ENCODE measurements around the gene ANKK1. TPM values are rescaled to one million over a fixed set of nuclear protein-coding genes. Genes with fewer than 3 reads are reported as not detected.

Gene ANKK1
- total RNA-seq, 3 donors from 2014 or later: 0.16 TPM; not detected in 2

DNA sequence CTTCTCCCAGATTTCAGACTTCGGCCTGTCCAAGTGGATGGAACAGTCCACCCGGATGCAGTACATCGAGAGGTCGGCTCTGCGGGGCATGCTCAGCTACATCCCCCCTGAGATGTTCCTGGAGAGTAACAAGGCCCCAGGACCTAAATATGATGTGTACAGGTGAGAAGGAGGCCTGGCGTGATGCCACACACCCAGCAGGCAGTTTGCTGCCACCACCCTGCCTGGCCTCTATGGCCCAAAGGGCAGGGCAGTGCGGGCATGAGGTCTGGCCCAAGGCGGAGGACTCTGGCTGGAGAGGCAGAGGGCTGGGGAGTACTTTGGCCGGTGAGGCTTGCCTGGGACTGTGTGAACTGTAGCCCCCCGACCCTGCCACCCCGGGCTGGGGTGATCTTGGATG is 7.3 kb downstream of the ANKK1 start:
- Mint-ChIP-seq H3K9me3 (no peaks in the 10 kb centered on the region), H3K36me3 (ENCODE audit: insufficient read depth) (no peaks in the 10 kb centered on the region), H3K4me1 (ENCODE audit: low read depth) (no peaks in the 10 kb centered on the region), H3K27me3 (ENCODE audit: low read depth) (no peaks in the 10 kb centered on the region), H3K4me3 (no peak overlapping the region)
- ATAC-seq: no peak
- DNase-seq: no peak

DNA sequence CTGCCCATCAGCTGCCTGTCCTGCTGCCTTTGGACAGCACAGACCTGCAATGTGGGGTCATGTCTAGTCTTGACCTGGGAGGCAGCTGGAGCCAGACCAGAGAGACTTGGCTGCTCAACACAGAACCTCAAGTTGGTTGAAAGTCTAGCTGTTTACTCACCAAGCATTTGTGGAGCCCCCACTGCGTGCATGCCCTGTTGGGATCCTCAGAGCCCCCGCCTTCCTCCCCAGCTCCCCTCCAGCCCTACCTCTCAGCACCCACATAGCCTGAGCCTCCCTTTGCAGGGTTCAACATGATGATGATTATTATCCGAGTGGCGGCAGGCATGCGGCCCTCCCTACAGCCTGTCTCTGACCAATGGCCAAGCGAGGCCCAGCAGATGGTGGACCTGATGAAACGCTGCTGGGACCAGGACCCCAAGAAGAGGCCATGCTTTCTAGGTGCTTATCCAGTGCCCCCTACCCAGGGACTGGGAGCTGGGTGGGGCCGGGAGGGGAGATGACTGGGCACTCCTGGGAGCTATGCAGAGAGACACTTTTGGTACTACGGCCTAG is 8.3 kb downstream of the ANKK1 start:
- ATAC-seq: no peak
- H3K27me3 Mint-ChIP-seq (ENCODE audit: low read depth): no peaks in the 10 kb centered on the region
- no peaks in the 10 kb centered on the region for H3K4me1 Mint-ChIP-seq (ENCODE audit: low read depth)
- DNase-seq: no peak
- no peak overlapping the region for H3K4me3 Mint-ChIP-seq
- H3K36me3 Mint-ChIP-seq (ENCODE audit: insufficient read depth): no peaks in the 10 kb centered on the region
- H3K9me3 Mint-ChIP-seq: no peaks in the 10 kb centered on the region

DNA sequence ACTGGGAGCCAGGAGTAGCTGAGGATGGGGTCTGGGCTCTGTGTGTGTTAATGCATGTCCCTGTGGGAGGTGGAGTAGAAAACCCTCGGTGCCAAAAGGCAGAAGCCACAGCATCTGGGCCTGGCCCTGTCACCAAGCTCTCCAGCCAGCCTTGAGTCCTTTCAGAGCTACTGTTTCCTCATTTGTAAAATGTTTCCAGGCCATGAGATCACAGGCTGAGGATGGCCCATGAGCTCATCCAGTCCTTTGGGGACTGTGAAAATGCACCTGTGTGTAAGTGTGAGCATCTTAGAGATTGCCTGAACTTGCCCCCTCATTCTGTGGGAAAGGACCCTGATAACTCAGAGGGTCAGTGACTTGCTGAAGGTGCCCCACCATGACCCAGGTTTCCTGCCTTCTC is 9.1 kb downstream of the ANKK1 start:
- H3K27me3 Mint-ChIP-seq (ENCODE audit: low read depth): no peaks in the 10 kb centered on the region
- no peaks in the 10 kb centered on the region for H3K9me3 Mint-ChIP-seq
- H3K36me3 Mint-ChIP-seq (ENCODE audit: insufficient read depth): no peaks in the 10 kb centered on the region
- no peak overlapping the region for H3K4me3 Mint-ChIP-seq
- DNase-seq (no peak), ATAC-seq (no peak)
- no peaks in the 10 kb centered on the region for H3K4me1 Mint-ChIP-seq (ENCODE audit: low read depth)

DNA sequence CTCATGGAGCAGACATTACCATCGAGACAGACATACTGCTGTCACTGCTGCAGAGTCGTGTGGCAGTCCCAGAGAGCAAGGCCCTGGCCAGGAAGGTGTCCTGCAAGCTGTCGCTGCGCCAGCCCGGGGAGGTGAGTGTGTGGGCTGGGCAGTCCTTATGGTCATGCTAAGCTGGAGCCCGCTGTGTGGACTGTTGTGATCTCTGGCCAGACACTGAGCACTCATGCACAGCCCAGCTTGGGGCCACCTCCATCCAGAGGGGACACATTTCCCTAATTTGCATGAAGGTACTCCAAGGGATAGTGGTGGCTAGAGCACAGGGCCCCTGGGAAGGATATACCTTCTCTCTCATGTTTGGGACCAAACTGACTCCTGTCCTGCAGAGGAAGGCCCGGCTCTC is 9.6 kb downstream of the ANKK1 start:
- Mint-ChIP-seq H3K4me3 (no peak overlapping the region), H3K9me3 (no peaks in the 10 kb centered on the region), H3K36me3 (ENCODE audit: insufficient read depth) (no peaks in the 10 kb centered on the region), H3K4me1 (ENCODE audit: low read depth) (no peaks in the 10 kb centered on the region), H3K27me3 (ENCODE audit: low read depth) (no peaks in the 10 kb centered on the region)
- ATAC-seq (no peak), DNase-seq (no peak)

DNA sequence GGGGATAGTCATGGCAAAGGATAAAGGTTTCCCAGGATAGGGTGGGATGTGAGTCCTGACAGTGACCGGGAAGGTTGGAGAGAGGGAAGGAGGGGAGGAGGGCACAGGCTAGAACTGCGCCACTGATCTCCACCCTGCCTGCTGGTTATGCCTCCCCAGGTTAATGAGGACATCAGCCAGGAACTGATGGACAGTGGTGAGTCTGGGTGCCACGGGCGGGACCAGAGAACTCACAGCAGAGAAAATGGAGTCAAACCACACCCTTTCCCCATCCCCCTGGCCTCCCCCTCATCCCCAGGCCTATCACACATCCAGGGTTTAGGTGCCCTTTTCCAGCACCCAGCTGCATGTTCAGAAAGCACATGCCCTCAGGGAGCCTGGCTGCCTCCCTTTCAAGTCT is 10.2 kb downstream of the ANKK1 start:
- H3K9me3 Mint-ChIP-seq: no peaks in the 10 kb centered on the region
- H3K4me1 Mint-ChIP-seq (ENCODE audit: low read depth): no peaks in the 10 kb centered on the region
- ATAC-seq: no peak
- H3K4me3 Mint-ChIP-seq: no peak overlapping the region
- no peaks in the 10 kb centered on the region for H3K27me3 Mint-ChIP-seq (ENCODE audit: low read depth)
- no peaks in the 10 kb centered on the region for H3K36me3 Mint-ChIP-seq (ENCODE audit: insufficient read depth)
- DNase-seq: no peak

DNA sequence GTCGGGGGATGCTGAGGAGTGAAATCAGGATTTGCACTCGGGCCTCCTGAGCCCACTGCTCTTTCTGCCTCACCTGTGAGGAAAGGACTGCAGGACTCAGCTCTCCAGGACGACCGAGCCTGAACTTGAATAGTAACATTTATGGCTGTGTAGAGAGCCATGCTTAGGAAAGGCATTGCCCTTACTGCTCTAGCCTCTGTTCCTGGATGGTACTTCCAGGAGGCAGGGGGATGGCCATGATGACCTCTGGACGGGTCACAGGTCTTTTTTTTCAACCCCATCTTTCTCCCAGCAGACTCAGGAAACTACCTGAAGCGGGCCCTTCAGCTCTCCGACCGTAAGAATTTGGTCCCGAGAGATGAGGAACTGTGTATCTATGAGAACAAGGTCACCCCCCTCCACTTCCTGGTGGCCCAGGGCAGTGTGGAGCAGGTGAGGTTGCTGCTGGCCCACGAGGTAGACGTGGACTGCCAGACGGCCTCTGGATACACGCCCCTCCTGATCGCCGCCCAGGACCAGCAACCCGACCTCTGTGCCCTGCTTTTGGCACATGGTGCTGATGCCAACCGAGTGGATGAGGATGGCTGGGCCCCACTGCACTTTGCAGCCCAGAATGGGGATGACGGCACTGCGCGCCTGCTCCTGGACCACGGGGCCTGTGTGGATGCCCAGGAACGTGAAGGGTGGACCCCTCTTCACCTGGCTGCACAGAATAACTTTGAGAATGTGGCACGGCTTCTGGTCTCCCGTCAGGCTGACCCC is 11.3 kb downstream of the ANKK1 start:
- H3K36me3 Mint-ChIP-seq (ENCODE audit: insufficient read depth): no peaks in the 10 kb centered on the region
- H3K4me3 Mint-ChIP-seq: no peak overlapping the region
- ATAC-seq: no peak
- no peaks in the 10 kb centered on the region for H3K4me1 Mint-ChIP-seq (ENCODE audit: low read depth)
- no peaks in the 10 kb centered on the region for H3K9me3 Mint-ChIP-seq
- H3K27me3 Mint-ChIP-seq (ENCODE audit: low read depth): no peaks in the 10 kb centered on the region
- no peak for DNase-seq

DNA sequence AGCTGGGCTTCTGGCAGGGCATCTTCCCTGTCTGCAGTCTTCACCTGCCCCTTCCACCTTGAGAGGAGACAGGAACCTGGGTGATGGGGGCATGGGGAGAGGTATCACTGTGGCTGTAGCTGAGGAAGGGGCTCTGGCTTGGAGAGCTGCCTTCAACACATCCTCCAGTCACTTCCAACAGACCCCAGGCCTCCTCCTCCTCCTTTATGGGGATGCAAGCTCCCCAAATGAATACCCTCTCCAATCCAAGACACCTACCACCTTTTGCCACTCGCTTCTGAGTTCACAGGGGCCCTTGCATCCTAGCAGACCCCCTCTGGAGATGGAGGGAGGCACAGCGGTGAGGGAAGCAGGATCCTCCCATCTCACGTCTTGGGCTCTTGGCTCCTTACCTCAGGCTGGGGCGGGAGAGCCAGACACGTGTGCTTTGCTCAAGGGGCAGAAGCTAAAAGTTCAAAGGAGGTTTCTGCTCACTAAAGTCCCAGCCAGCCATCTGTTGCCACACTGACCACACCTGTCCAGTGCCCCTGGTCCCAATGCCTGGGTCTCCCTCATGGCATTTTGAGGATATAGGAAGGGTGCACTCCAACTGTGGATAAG is 13.2 kb downstream of the ANKK1 start:
- Mint-ChIP-seq H3K36me3 (ENCODE audit: insufficient read depth) (no peaks in the 10 kb centered on the region), H3K4me3 (no peak overlapping the region), H3K9me3 (no peaks in the 10 kb centered on the region), H3K4me1 (ENCODE audit: low read depth) (no peaks in the 10 kb centered on the region), H3K27me3 (ENCODE audit: low read depth) (no peaks in the 10 kb centered on the region)
- no peak for DNase-seq
- ATAC-seq: no peak

DNA sequence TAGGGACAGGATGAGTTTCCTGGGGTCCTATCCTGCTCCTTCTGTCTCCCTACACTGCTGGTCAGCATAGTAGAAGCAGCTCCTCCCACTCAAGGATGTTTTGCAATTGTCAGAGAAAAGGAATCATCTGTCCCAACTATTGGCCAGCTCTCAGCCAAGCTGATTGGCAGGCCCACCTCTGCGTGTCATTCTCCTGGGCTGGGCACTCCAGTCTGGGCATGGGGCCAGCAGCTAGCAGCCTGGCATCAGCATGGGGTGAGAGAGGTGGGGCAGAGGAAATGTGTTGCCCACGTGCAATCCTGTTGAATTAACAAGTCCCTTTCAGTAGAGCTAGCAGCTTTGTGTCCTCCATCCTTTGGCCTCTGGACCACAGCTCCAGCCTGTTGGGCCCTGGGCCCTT is 14.1 kb downstream of the ANKK1 start:
- Mint-ChIP-seq H3K9me3 (no peaks in the 10 kb centered on the region), H3K36me3 (ENCODE audit: insufficient read depth) (no peaks in the 10 kb centered on the region), H3K27me3 (ENCODE audit: low read depth) (no peaks in the 10 kb centered on the region), H3K4me1 (ENCODE audit: low read depth) (no peaks in the 10 kb centered on the region), H3K4me3 (no peak overlapping the region)
- DNase-seq (no peak), ATAC-seq (no peak)

DNA sequence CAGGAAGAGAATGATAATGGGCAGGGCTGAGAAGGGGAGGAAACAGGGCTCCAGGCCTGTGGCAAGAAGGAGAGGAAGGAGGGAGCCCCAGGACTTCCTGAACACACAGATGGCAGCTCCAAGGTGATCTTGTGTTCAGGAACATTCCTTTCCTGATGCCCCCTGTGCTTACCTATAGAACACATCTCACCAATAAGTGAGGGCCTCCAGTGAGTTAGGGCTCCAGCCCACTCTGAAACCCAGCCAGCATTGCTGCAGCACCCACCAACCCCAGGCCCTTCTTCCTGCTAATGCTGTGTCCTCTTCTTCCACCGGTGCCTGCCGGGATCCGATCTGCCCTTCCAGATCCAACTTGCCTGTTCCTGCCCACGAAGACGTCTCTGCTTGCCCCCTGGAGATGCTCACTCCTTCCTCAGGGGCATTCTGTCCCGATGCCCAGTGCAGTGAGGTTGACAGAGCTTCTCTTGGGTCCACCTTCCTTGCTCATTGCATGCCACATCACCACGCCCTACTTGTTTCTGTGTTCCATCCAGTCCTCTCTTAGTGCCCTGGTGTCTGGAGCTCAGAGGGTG is 17.4 kb downstream of the ANKK1 start:
- Mint-ChIP-seq H3K9me3 (no peaks in the 10 kb centered on the region), H3K36me3 (ENCODE audit: insufficient read depth) (no peaks in the 10 kb centered on the region), H3K4me1 (ENCODE audit: low read depth) (no peaks in the 10 kb centered on the region), H3K27me3 (ENCODE audit: low read depth) (no peaks in the 10 kb centered on the region), H3K4me3 (no peak overlapping the region)
- no peak for ATAC-seq
- no peak for DNase-seq

DNA sequence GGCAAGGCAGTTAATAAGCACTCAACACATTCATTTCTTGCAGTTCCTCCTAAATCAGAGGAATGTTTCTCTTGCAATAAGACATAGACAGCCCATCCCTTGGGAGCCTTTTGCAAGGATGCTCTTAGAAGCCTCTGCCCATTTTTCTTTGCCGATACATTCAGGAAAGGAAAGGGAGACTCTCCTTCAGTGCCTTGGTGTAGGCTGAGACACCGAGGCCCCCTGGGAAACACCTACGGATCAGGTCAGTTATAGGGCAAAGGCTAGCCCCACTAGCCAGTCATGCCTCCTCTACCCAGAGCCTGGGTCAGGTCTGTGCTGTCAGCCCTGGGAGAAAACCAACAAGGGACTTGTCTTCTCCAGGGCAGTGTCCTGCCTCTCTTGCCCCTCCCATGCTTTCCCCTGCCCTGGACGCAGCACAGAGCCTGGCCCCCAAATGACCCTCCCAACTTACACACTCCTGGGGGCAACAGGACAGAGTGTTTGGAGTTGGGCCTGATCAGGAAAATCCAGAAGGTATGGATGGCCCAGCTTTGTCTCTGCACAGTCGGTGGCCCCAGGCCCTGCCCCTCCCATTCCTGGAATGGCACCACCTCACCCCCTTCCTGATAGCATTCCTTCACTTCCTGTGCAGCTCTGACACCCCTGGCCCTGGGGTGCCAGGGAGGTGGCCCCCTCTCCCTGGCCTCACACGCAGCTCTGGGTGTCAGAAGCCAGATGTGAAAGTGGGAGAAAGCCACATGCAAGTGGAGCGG is 18.3 kb downstream of the ANKK1 start:
- DNase-seq: no peak
- Mint-ChIP-seq H3K27me3 (ENCODE audit: low read depth) (no peaks in the 10 kb centered on the region), H3K4me1 (ENCODE audit: low read depth) (no peaks in the 10 kb centered on the region), H3K36me3 (ENCODE audit: insufficient read depth) (no peaks in the 10 kb centered on the region), H3K4me3 (no peak overlapping the region), H3K9me3 (no peaks in the 10 kb centered on the region)
- ATAC-seq: no peak

DNA sequence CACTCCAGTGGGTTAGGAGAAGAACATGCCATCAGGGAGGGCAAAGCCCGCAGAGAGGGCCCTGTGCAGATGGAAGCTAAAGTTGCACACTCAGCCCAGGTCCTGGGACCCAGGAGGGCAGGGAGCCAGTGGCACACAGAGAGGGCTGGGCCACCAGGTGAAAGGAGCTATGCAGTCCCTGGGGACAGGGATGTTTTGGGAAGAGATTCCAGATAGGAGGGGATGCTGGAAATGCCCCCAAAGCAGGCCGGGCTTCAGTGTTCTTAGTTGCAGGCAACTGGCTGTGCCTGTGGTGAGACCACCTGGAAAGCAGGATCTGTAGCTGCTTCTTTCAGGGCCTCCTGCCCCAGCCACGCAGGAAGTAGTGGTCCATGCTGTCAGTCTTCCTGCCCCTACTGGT is 19.6 kb downstream of the ANKK1 start:
- H3K4me1 Mint-ChIP-seq (ENCODE audit: low read depth): no peaks in the 10 kb centered on the region
- H3K27me3 Mint-ChIP-seq (ENCODE audit: low read depth): no peaks in the 10 kb centered on the region
- ATAC-seq (no peak), DNase-seq (no peak)
- H3K4me3 Mint-ChIP-seq: no peak overlapping the region
- H3K36me3 Mint-ChIP-seq (ENCODE audit: insufficient read depth): no peaks in the 10 kb centered on the region
- H3K9me3 Mint-ChIP-seq: no peaks in the 10 kb centered on the region

DNA sequence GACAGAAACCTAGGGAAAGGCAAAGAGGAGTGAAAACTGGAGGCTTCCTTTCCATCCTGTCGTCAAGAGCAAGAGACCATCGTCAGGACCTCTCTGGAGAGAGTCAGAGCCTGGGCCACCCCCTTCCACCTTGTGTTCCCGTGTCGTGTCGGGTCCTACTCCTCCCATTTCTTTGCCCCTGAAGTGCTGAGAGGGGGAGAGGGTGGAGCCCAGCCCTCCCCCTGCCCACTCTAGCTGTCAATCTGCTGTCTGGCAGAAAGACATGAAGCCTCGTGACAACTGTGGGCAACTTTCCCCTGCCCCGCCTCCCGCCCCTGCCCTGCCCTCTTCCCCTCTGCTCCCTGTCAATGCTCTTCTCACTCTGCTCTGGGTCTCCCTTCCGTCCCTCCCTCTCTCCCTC is 20.6 kb downstream of the ANKK1 start:
- Mint-ChIP-seq H3K36me3 (ENCODE audit: insufficient read depth) (no peaks in the 10 kb centered on the region), H3K27me3 (ENCODE audit: low read depth) (no peaks in the 10 kb centered on the region), H3K4me1 (ENCODE audit: low read depth) (no peaks in the 10 kb centered on the region), H3K4me3 (no peak overlapping the region), H3K9me3 (no peaks in the 10 kb centered on the region)
- ATAC-seq (no peak), DNase-seq (no peak)

DNA sequence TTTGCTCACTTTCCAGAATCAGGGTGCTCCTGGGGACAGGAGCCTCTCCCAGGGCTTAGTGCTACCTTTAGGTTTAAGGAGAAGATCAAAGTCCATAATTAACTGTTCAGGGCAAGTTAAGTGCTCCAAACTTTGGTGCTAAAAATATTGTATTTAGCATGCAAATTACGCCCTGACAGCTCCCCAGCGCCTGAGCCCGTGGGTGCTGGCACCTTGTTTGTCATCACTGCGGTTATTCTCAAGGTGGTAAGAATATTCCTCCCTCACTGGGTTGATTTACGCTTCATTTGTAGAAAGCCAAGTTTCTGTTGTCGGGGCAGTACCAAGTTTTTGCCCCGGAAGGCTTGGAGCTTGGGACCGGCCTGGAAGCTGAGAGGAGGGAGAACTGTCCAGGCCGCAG is 21.3 kb downstream of the ANKK1 start:
- Mint-ChIP-seq H3K27me3 (ENCODE audit: low read depth) (no peaks in the 10 kb centered on the region), H3K4me3 (no peak overlapping the region), H3K4me1 (ENCODE audit: low read depth) (no peaks in the 10 kb centered on the region), H3K36me3 (ENCODE audit: insufficient read depth) (no peaks in the 10 kb centered on the region), H3K9me3 (no peaks in the 10 kb centered on the region)
- ATAC-seq: no peak
- no peak for DNase-seq

DNA sequence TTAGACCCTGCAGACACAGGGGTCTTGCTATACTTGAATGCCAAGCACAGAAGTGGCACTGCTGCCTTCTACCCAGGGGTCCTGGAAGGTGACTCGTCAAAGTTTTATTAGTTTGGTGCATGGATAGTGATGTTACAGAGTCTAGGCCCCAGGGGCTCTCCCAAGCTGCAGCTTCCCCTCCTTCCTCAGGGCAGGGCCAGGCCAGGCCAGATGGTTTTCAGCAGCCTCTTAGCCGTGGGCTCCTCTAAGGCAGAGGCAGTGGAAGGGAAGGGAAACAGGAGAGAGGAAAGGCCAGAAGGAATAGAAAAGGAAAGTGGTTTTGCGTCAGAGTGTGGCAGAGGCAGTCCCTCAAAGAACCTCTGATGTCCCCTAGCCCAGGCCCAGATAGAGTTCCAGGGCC is 21.9 kb downstream of the ANKK1 start:
- no peak for DNase-seq
- ATAC-seq: no peak
- no peaks in the 10 kb centered on the region for H3K9me3 Mint-ChIP-seq
- H3K36me3 Mint-ChIP-seq (ENCODE audit: insufficient read depth): no peaks in the 10 kb centered on the region
- no peaks in the 10 kb centered on the region for H3K27me3 Mint-ChIP-seq (ENCODE audit: low read depth)
- H3K4me3 Mint-ChIP-seq: no peak overlapping the region
- no peaks in the 10 kb centered on the region for H3K4me1 Mint-ChIP-seq (ENCODE audit: low read depth)
